Kidney epithelial cell (primary cell): ENCODE results near the gene MYOCD. TPM values are rescaled to one million over a fixed set of nuclear protein-coding genes. Genes with fewer than 3 reads are reported as not detected.
A peak's percentile ranks its signal among the peaks of the same experiment; 100 is the strongest.

Experiments
- DNase-seq: peaks from one replicate; pipeline ENCODE4 v3.0.0-alpha.2; 2010; ENCODE audit warnings: low read depth
- H3K27me3 ChIP-seq: 2 replicates; pipeline ENCODE4 v1.6.0; 2011; ENCODE audit warnings: low read length; ENCODE audit not compliant: control insufficient read depth, insufficient read depth
- H3K36me3 ChIP-seq: 2 replicates; pipeline ENCODE4 v1.5.1; 2011; ENCODE audit warnings: low read length; ENCODE audit not compliant: control insufficient read depth, insufficient read depth
- H3K4me3 ChIP-seq: 2 replicates; pipeline ENCODE4 v1.5.1; 2011; ENCODE audit warnings: low read depth, mild to moderate bottlenecking, control low read depth, low read length
- total RNA-seq: library from RNA; depleted of rRNA; stranded (reverse); fragments of >200 nt; gene quantifications from 2 replicates; pipeline ENCODE4 v1.2.3, GENCODE V29; 2015
- TF ChIP-seq, protein P1 (sequence below): IDR thresholded peaks from 2 replicates; pipeline ENCODE4 v1.5.1; 2011; ENCODE audit warnings: mild to moderate bottlenecking, moderate library complexity, low read length, control low read depth, inconsistent platforms; ENCODE audit not compliant: insufficient read depth, poor library complexity, severe bottlenecking

MYOCD gene
- total RNA-seq: 0.27 and 2.1 TPM in 2 replicates

DNA sequence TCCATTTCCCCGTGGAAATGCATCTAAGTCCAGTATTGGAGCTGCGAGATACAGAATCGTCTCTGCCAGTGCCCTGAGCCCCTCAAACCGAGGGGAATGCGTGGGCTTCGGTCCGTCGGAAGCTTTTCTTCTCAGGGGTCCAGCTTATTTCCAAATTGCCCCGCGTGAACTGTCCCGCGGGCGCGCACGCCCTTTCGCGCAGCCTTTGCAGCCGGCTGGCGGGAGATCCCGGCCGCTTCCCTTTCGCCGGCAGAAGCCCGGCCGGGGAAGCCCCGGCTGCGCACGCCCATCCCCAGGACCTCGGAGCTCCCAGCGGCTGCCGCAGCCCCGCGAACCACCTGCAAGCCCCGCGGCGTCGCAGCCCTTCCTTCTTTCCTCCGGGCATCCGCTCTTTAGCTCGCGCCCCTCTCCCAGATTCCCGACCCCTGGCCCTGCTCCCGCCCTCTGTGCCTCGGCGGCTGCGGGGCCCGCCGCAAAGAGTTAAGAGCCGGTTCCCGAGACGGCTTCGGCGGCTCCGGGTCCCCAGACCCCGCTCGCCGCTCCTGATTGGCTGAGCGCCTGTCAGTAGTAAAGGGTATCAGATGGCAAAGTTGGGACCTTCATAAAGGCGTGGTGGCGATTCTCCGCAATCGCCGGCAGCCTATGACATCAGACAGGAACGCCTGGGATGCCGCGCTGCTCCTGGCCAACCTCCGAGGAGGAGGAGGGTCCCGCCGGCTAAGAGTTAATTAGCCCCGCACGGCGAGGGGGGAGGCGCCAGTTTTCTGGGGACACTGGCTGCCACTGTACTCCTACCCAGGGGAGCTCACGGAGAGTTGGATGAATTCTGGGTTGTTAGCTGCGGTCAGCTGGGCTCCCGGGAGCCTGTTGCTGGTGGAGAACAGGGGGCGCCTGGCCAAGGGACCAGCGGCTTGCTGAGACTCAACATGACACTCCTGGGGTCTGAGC, at the start of gene MYOCD:
Gene MYOCD, plus strand, starts transcription at position 628 of the 948 bp plus-strand sequence. Its CDS starts 299 bp downstream, at position 927.
- H3K27me3 ChIP-seq: peaks cover 24% of the 10 kb centered on the region
- TF ChIP-seq, protein P1, sequence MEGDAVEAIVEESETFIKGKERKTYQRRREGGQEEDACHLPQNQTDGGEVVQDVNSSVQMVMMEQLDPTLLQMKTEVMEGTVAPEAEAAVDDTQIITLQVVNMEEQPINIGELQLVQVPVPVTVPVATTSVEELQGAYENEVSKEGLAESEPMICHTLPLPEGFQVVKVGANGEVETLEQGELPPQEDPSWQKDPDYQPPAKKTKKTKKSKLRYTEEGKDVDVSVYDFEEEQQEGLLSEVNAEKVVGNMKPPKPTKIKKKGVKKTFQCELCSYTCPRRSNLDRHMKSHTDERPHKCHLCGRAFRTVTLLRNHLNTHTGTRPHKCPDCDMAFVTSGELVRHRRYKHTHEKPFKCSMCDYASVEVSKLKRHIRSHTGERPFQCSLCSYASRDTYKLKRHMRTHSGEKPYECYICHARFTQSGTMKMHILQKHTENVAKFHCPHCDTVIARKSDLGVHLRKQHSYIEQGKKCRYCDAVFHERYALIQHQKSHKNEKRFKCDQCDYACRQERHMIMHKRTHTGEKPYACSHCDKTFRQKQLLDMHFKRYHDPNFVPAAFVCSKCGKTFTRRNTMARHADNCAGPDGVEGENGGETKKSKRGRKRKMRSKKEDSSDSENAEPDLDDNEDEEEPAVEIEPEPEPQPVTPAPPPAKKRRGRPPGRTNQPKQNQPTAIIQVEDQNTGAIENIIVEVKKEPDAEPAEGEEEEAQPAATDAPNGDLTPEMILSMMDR: no peak

DNA sequence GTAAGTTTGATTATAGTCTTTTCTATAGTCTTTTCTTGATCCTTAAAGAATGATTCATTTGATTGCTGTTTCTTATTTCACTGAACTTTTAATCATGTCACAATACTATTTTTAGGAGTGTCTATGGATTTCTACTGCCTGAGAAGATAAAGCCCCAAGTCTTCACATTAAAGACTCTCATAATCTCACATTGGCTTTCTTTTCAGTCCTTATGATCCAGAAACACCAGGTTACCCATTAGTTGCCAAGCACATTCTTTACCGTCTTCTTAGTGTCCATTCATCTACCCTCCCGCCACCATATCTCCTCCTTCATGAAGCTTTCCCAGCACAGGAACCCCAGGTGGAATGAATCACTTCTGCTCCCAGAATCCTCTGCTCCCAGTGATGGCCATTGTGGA, 49.5 kb upstream of the MYOCD start:
- TF ChIP-seq, protein P1: no peak
- DNase-seq: no peak
- no peaks in the 10 kb centered on the region for H3K36me3 ChIP-seq
- no peaks in the 10 kb centered on the region for H3K27me3 ChIP-seq
- H3K4me3 ChIP-seq: no peak overlapping the region

More for the DNA sequence above, at the start of gene MYOCD:
- Histone ChIP-seq H3K36me3 (no peaks in the 10 kb centered on the region), H3K4me3 (peak within 1 kb of the TSS; percentile 34)
- no peak for DNase-seq

GRCh38 chr17:12618557-12618956, 47.1 kb upstream of the MYOCD start:
- Histone ChIP-seq H3K36me3 (no peaks in the 10 kb centered on the region), H3K27me3 (no peaks in the 10 kb centered on the region), H3K4me3 (no peak overlapping the region)
- TF ChIP-seq, protein P1: no peak
- no peak for DNase-seq

GRCh38 chr17:12619459-12620199, 46.1 kb upstream of the MYOCD start:
- TF ChIP-seq, protein P1: no peak
- no peak for DNase-seq
- Histone ChIP-seq H3K36me3 (no peaks in the 10 kb centered on the region), H3K27me3 (no peaks in the 10 kb centered on the region), H3K4me3 (no peak overlapping the region)

DNA sequence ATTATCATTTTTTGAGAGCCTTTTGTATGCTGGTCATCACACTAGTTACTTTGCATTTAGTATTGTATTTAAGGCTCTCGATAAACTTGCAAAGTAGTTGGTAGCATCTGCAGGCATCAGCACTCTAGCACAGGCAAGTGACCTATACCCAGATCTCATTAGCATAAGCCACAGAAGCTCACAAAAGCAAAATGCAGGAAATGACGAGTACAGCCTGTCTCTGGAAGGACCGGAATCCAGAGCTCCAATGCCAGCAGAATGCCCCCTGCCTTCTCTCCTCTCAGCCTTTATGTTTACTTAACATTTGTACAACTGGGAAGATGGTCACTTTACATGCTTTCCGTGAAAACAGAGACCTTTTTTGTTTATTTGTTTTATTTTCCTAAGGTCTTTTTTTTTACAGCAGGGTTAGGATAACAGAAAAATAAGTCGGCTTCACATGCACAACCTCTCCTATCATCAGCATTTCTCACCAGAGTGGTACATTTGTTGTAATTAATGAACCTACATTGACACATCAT, 45.4 kb upstream of the MYOCD start:
- Histone ChIP-seq H3K27me3 (no peaks in the 10 kb centered on the region), H3K36me3 (no peaks in the 10 kb centered on the region), H3K4me3 (no peak overlapping the region)
- no peak for DNase-seq
- TF ChIP-seq, protein P1: no peak
